CD4-positive, alpha-beta T cell treated with Interleukin-12 subunit alpha and Interleukin-12 subunit beta, for 1 hour (primary cell): ENCODE data around the gene MAGEB4.
"Not testable (repeated sequence)": the region's sequence is repeated elsewhere in the genome, so short reads cannot be mapped to it uniquely, and the experiment has no call there.

Source experiments
- DNase-seq: peaks from one replicate; pipeline ENCODE4 v3.0.0-alpha.2; 2020

MAGEB4 gene

GRCh38 chrX:30241724-30242415, at the start of gene MAGEB4:
TSS of gene MAGEB4 (plus strand) at chrX:30242000. CDS start at chrX:30242136, 136 bp downstream.
- DNase-seq: no peak

GRCh38 chrX:30193910-30194309, 47.9 kb upstream of the MAGEB4 start:
- DNase-seq: not testable (repeated sequence)

- no peak for DNase-seq
Observed at GRCh38 chrX:30196322-30196721, 45.5 kb upstream of the MAGEB4 start.

GRCh38 chrX:30212172-30212571, 29.6 kb upstream of the MAGEB4 start:
- DNase-seq: no peak

GRCh38 chrX:30215357-30215843, 26.4 kb upstream of the MAGEB4 start, which contains the start of gene MAGEB2:
TSS of gene MAGEB2 (plus strand) at chrX:30215563. CDS start at chrX:30218581, 3,018 bp downstream.
- DNase-seq: no peak

GRCh38 chrX:30217465-30217864, 24.3 kb upstream of the MAGEB4 start:
- DNase-seq: no peak

GRCh38 chrX:30219372-30219771, 22.4 kb upstream of the MAGEB4 start:
- DNase-seq: no peak

GRCh38 chrX:30220661-30221060, 21.1 kb upstream of the MAGEB4 start:
- DNase-seq: no peak

- DNase-seq: no peak
Observed at GRCh38 chrX:30224536-30224935, 17.3 kb upstream of the MAGEB4 start.

GRCh38 chrX:30228526-30228925, 13.3 kb upstream of the MAGEB4 start:
- DNase-seq: no peak

GRCh38 chrX:30230395-30230794, 11.4 kb upstream of the MAGEB4 start, which contains the start of gene MAGEB3:
TSS of gene MAGEB3 (plus strand) at chrX:30230657. CDS start at chrX:30235925, 5,268 bp downstream.
- DNase-seq: no peak

GRCh38 chrX:30246769-30247489, 5.1 kb downstream of the MAGEB4 start, which contains the start of gene MAGEB1:
TSS of gene MAGEB1 (plus strand) at chrX:30247146. CDS start at chrX:30250494, 3,348 bp downstream.
- DNase-seq: no peak

GRCh38 chrX:30248854-30249253, 7.1 kb downstream of the MAGEB4 start:
- DNase-seq: no peak

- DNase-seq: no peak
Observed at GRCh38 chrX:30253257-30253656, 11.5 kb downstream of the MAGEB4 start.

GRCh38 chrX:30259927-30260326, 18.1 kb downstream of the MAGEB4 start:
- no peak for DNase-seq

GRCh38 chrX:30261012-30261411, 19.2 kb downstream of the MAGEB4 start:
- DNase-seq: no peak

- no peak for DNase-seq
Observed at GRCh38 chrX:30262763-30263162, 21.0 kb downstream of the MAGEB4 start.

GRCh38 chrX:30270639-30271038, 28.8 kb downstream of the MAGEB4 start:
- no peak for DNase-seq

- DNase-seq: no peak
Observed at GRCh38 chrX:30275498-30275897, 33.7 kb downstream of the MAGEB4 start.

GRCh38 chrX:30278365-30278764, 36.6 kb downstream of the MAGEB4 start:
- DNase-seq: no peak

- no peak for DNase-seq
Observed at GRCh38 chrX:30280428-30280827, 38.6 kb downstream of the MAGEB4 start.

- no peak for DNase-seq
Observed at GRCh38 chrX:30282527-30282926, 40.7 kb downstream of the MAGEB4 start.

GRCh38 chrX:30283456-30284200, 41.8 kb downstream of the MAGEB4 start:
- no peak for DNase-seq
